ENCODE measurements around the gene ST7.

The ST7 gene

DNA sequence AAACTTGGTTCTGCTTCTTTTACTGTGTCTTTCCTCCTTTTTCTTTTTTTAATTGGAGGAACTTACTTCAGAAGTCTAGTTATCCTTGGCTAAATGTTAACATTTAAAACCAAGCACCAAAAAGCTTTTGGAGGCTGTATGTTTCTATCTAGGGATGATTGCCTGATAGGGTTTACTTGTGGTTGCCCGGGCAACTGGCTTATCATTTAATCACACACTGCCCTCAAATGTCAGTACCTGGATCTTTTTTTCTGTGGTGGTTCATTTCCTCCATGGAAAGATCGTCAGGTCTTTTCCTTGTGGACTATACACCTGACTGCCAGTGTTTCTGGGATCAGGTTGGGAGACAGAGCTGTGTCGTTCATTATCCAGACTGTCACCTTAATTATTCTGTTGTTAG, 196.4 kb downstream of the ST7 start:
- Histone ChIP-seq H3K36me3 (ENCODE audit: control insufficient read depth, insufficient read depth, low read length) (peaks cover 3% of the 10 kb centered on the region), H3K4me3 (replicated peaks; ENCODE audit: low read depth, low read length) (no peak overlapping the region), H3K27me3 (replicated peaks; ENCODE audit: control insufficient read depth, insufficient read depth, low read length) (no peaks in the 10 kb centered on the region)
- no peak for DNase-seq (ENCODE audit: extremely low read depth, insufficient read length)
- TF ChIP-seq, protein P1, sequence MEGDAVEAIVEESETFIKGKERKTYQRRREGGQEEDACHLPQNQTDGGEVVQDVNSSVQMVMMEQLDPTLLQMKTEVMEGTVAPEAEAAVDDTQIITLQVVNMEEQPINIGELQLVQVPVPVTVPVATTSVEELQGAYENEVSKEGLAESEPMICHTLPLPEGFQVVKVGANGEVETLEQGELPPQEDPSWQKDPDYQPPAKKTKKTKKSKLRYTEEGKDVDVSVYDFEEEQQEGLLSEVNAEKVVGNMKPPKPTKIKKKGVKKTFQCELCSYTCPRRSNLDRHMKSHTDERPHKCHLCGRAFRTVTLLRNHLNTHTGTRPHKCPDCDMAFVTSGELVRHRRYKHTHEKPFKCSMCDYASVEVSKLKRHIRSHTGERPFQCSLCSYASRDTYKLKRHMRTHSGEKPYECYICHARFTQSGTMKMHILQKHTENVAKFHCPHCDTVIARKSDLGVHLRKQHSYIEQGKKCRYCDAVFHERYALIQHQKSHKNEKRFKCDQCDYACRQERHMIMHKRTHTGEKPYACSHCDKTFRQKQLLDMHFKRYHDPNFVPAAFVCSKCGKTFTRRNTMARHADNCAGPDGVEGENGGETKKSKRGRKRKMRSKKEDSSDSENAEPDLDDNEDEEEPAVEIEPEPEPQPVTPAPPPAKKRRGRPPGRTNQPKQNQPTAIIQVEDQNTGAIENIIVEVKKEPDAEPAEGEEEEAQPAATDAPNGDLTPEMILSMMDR (IDR thresholded peaks at IDR 0.05; ENCODE audit: insufficient read depth, low read length, poor library complexity, severe bottlenecking), result no peak

DNA sequence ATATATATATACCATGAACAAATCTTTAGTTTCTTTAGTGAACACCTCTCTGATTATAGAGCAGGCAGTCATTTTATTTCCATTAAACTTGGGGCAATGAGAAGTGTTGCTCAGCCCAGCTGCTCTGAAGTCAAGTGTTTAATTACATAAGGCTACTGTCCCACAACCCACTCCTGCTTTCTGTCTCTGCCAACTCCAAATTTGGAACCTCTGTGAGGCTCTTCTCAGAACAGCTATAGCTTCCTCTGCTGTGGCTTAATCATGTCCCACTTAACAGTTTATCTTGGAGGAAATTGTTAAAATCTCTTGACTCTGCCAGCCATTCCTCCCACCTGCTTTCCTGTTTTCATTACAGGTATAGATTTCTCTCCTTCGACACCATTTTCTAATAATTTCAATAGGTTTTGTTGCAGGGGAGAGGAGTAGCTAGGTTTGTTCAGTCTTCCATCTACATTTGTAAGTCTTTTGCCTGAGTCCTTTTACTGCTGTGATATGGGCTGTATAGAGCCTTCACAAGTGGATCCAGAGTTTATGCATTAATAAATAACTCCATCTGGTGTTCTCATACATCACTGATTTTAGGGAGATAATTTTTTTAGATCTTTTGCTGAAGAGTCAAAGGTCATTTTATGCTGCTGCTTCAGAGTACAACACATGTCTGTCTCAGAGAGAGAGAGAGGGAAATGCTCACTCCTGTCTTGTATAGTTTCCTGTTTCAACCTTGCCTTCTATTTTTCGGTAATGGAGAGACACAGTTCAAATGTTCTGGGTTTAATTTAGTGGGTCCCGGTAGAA, 199.1 kb downstream of the ST7 start:
- H3K36me3 ChIP-seq (ENCODE audit: control insufficient read depth, insufficient read depth, low read length), result peaks cover 3% of the 10 kb centered on the region

DNA sequence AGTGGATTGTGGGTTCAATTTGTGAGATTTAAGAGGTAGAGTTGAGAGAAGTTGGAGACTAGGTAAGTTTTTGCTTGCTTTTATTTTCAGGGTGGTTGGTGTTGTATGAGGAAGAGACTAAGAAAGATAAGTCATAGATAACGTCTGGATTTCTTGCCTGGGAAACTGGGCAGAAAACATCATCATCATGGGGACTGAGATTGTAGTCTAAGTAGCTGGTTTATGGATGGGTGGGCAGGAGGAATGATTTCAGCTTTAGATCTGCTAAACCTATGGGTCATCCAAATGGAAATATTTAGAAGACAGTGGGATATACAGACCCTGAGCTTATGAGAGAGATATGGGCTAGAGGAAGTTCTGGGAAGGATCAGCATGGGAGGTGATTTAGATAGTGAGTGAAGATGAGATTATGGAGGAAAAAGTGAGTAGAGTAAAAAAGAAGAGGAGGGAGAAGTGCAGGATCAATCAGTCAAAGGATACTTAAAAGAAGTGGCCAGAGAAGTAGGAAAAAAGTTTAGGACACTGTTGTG, 199.8 kb downstream of the ST7 start:
- DNase-seq (ENCODE audit: extremely low read depth, insufficient read length), result no peak

More for the DNA sequence above, 199.1 kb downstream of the ST7 start:
- no peak for DNase-seq (ENCODE audit: extremely low read depth, insufficient read length)
- TF ChIP-seq, protein P1 (IDR thresholded peaks at IDR 0.05; ENCODE audit: insufficient read depth, low read length, poor library complexity, severe bottlenecking), result no peak
- H3K27me3 ChIP-seq (replicated peaks; ENCODE audit: control insufficient read depth, insufficient read depth, low read length), result no peaks in the 10 kb centered on the region
- no peak overlapping the region for H3K4me3 ChIP-seq (replicated peaks; ENCODE audit: low read depth, low read length)

DNA sequence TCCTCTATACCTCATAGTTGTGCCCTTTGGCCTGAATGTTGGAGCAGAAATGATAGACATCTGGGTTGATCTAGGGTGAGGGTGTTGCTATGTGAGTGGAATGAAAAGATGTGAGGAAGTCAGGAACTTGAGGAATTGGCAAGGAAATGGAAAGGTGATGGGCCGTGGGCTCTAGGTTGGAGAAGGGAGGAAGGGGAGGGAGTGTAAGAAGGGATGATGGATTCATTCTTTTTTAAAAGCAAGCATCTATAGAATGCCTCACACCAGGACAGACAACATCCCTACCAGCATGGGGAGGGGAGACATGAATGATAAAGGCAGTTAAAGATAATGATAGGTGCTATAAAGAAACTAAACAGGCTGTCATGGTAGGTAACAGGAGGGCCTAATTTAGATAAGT, 201.4 kb downstream of the ST7 start:
- TF ChIP-seq, protein P1 (IDR thresholded peaks at IDR 0.05; ENCODE audit: insufficient read depth, low read length, poor library complexity, severe bottlenecking), result no peak
- no peak overlapping the region for H3K4me3 ChIP-seq (replicated peaks; ENCODE audit: low read depth, low read length)
- no peak for DNase-seq (ENCODE audit: extremely low read depth, insufficient read length)
- H3K36me3 ChIP-seq (ENCODE audit: control insufficient read depth, insufficient read depth, low read length), result peaks cover 3% of the 10 kb centered on the region
- H3K27me3 ChIP-seq (replicated peaks; ENCODE audit: control insufficient read depth, insufficient read depth, low read length), result no peaks in the 10 kb centered on the region

More for the DNA sequence above, 199.8 kb downstream of the ST7 start:
- TF ChIP-seq, protein P1 (IDR thresholded peaks at IDR 0.05; ENCODE audit: insufficient read depth, low read length, poor library complexity, severe bottlenecking), result no peak
- H3K36me3 ChIP-seq (ENCODE audit: control insufficient read depth, insufficient read depth, low read length), result peaks cover 3% of the 10 kb centered on the region
- H3K4me3 ChIP-seq (replicated peaks; ENCODE audit: low read depth, low read length), result no peak overlapping the region
- no peaks in the 10 kb centered on the region for H3K27me3 ChIP-seq (replicated peaks; ENCODE audit: control insufficient read depth, insufficient read depth, low read length)

DNA sequence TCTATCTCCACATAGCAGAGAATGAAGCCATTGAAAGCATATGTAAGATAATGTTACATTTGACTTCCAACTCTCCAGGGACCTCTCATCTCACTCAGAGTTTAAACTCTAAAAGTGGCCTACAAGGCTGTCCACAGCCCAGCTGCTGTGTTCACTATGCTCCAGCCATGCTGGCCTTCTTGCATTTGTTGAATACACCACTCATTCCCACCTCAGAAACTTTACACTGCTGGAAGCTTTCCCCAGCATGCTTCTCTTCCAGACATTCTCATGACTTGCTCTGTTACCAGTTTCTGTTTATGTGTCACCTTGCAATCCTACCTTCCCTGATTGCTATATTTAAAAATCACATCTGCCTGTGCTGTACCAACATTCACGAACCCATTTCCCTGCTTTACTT, 202.4 kb downstream of the ST7 start:
- no peaks in the 10 kb centered on the region for H3K27me3 ChIP-seq (replicated peaks; ENCODE audit: control insufficient read depth, insufficient read depth, low read length)
- H3K36me3 ChIP-seq (ENCODE audit: control insufficient read depth, insufficient read depth, low read length), result peaks cover 3% of the 10 kb centered on the region
- no peak for DNase-seq (ENCODE audit: extremely low read depth, insufficient read length)
- TF ChIP-seq, protein P1 (IDR thresholded peaks at IDR 0.05; ENCODE audit: insufficient read depth, low read length, poor library complexity, severe bottlenecking), result no peak
- no peak overlapping the region for H3K4me3 ChIP-seq (replicated peaks; ENCODE audit: low read depth, low read length)
